AG10803 (cell line): ENCODE results near the gene SRP54.
"Not testable (repeated sequence)": the region's sequence is repeated elsewhere in the genome, so short reads cannot be mapped to it uniquely, and the experiment has no call there.

Experiments used
- DNase-seq: peaks from one replicate; pipeline ENCODE4 v3.0.0; 2010; ENCODE audit warnings: low read depth
- H3K4me3 ChIP-seq: 2 replicates; pipeline ENCODE4 v1.5.1; 2011; ENCODE audit warnings: mild to moderate bottlenecking, low read length, control low read depth
- CTCF ChIP-seq: conservative IDR thresholded peaks from 2 replicates; pipeline ENCODE4 v1.5.1; 2011; ENCODE audit warnings: mild to moderate bottlenecking, low read length, control low read depth, inconsistent platforms

SRP54 gene

GRCh38 chr14:35046048-35046750 is 63.4 kb downstream of the SRP54 start, which contains the start of gene FAM177A1:
TSS of gene FAM177A1 (plus strand) at chr14:35046272. CDS start at chr14:35046464, 192 bp downstream.
- peak within 1 kb of the TSS; percentile 88 for H3K4me3 ChIP-seq
- no peak for TF ChIP-seq CTCF
- DNase-seq = peak; percentile 96

DNA sequence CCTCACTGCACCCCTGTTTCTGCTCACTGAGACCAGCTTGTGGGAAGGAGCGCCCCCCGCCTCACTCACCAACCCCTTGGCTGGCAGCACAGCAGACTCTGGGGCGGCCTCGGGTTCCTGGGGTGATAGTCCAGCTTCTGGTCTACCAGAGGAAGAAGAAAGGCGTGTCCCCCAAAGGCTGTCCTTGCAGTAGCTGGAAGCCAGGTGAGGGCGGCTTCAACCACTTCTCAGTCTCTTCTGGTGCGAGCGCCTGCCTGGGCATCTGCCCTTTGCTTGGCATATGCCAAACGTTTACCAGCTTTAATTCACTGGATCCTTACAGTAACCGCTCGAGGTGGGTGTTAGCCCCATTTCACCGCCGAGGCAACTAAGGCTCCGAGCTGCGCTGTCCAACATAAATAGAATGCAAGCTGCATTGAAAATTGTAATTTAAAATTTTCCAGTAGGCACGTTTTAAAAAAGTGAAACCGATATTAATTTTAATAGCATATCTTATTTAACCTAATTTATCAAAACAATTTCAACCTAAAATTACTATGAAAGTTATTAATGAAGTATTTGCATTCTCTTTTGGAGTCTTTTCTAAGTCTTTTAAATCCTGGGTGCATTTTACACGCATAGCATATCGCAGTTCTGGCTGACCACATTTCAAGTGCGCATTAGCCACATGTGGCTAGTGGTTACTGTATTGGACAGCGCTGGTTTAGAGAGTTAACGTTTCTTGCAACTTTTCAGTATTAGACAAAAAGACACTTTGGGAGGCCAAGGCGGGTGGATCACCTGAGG is 64.2 kb downstream of the SRP54 start:
- TF ChIP-seq CTCF = no peak
- H3K4me3 ChIP-seq = peak overlapping the region; percentile 88
- no peak for DNase-seq

DNA sequence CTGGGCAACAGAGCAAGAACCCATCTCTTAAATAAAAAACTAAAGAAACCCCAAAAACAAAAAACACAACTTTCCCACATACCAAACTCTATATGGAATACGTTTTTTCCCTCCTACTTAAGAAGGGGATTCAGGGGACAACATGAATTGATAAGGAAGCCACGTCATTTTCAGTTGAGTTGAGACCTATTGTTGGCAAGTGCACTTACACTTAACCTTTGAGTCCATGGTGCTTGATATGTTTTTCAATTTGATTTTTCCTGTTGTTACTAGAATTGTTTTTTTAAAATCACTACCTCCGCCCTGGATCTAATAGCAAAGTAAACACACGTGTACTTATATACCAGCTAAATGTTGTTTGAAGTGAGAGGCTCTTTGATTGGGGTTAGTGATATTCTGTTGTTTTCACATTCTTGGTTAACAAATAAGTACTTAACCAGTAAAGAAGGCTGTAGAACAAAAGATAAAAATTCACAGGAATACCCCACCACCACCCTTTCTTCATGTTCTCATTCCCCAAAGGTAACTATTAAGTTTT is 65.3 kb downstream of the SRP54 start:
- DNase-seq = no peak
- no peak overlapping the region for H3K4me3 ChIP-seq
- no peak for TF ChIP-seq CTCF

DNA sequence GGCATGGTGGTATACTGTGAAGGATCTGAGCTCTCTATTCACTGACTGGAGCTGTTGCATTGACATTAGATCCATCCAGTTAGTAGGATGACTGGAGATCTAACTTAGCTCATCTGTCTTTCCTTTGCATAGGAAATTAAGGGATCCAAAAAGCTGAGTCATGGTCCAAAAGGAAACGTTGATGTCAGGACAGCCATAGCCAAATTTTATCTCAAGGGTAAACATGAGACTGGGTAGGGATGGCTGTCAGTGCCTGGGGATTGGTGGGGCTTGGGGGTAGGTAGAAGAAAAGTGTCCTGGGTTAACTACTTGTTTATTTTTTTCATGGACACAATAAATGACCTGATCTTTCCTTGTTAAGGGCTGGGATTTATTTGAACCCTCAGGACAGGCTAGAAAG is 67.9 kb downstream of the SRP54 start:
- no peak overlapping the region for H3K4me3 ChIP-seq
- TF ChIP-seq CTCF = no peak
- peak; percentile 54 for DNase-seq

- no peak overlapping the region for H3K4me3 ChIP-seq
- TF ChIP-seq CTCF = no peak
- no peak for DNase-seq
Measured at GRCh38 chr14:35051796-35052195, 69.0 kb downstream of the SRP54 start.

DNA sequence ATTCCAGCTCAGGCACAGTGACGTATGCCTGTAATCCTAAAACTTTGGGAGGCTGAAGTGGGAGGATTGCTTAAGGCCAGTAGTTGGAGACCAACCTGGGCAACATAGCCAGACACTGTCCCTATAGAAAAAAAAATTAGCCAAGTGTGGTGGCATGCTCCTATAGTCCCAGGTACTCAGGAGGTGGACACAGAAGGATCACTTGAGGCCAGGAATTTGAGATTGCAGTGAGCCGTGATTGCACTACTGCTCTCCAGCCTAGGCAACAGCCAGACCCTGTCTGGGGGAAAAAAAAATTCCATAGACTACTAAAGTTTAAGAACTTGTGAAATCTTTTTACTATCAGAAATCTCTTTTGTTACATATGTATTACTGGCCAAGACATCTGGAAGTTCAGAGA is 69.8 kb downstream of the SRP54 start:
- TF ChIP-seq CTCF = no peak
- no peak overlapping the region for H3K4me3 ChIP-seq
- no peak for DNase-seq

DNA sequence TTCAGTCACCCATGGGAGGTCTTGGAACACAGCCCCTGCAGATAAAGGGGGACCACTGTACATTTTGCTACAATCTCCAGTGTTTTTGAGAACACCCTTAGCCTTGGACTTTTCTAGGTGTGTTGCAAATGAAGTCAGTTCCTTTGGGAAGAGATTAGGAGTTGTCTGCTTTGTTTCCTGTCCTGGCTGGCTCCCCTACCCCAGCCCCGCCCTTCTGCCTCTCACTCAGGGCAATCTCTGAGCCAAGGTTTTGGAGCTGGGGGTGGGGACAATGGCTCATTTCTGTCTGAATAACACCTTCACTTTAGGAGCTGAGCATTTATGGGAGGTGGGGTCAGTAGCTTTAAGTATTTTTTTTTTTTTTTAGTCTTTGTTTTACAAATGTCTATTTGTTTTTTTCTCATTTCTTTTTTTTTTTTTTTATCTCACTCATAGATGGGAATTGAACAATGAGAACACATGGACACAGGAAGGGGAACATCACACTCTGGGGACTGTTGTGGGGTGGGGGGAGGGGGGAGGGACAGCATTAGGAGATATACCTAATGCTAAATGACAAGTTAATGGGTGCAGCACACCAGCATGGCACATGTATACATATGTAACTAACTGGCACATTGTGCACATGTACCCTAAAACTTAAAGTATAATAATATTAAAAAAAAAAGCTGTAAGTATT is 78.5 kb downstream of the SRP54 start:
- not testable (repeated sequence) for H3K4me3 ChIP-seq, DNase-seq

- not testable (repeated sequence) for H3K4me3 ChIP-seq, DNase-seq
Measured at GRCh38 chr14:35065731-35066130, 82.9 kb downstream of the SRP54 start.
